Nephron (organoid): ENCODE results near the gene PREB.

Source experiments
- H3K27ac Mint-ChIP-seq, 3 experiments: 2 replicates each; pipeline ENCODE4 v1.8.0; 2020; ENCODE audit warnings: mixed read lengths in 3 of 3, mild to moderate bottlenecking in 2 of 3, moderate library complexity in 1 of 3
- H3K27me3 Mint-ChIP-seq: 2 replicates; pipeline ENCODE4 v1.8.0; 2021; ENCODE audit warnings: low read depth, mild to moderate bottlenecking, moderate library complexity, mixed read lengths
- H3K36me3 Mint-ChIP-seq: 2 replicates; pipeline ENCODE4 v1.8.0; 2020; ENCODE audit warnings: low read depth, mixed read lengths
- H3K4me1 Mint-ChIP-seq: 2 replicates; pipeline ENCODE4 v1.8.0; 2020; ENCODE audit warnings: mixed read lengths
- H3K4me3 Mint-ChIP-seq, 3 experiments: 2 replicates each; pipeline ENCODE4 v1.8.0; 2020; ENCODE audit warnings: mild to moderate bottlenecking in 3 of 3, mixed read lengths in 3 of 3, moderate library complexity in 2 of 3
- H3K9me3 Mint-ChIP-seq: 2 replicates; pipeline ENCODE4 v1.8.0; 2020; ENCODE audit warnings: mixed read lengths
- TF ChIP-seq, protein P1 (sequence below), 3 experiments: fragments of 200-600 bp; sonication (generic); IDR thresholded peaks; one replicate each; pipeline ENCODE4 v1.5.0; 2021; ENCODE audit warnings: antibody characterized with exemption in 3 of 3; ENCODE audit not compliant: unreplicated experiment in 3 of 3

The PREB gene

GRCh38 chr2:27084297-27085061 is 50.0 kb downstream of the PREB start:
- H3K4me1 Mint-ChIP-seq: peaks cover 55% of the 10 kb centered on the region
- peaks cover 7% of the 10 kb centered on the region for H3K36me3 Mint-ChIP-seq
- TF ChIP-seq, protein P1, sequence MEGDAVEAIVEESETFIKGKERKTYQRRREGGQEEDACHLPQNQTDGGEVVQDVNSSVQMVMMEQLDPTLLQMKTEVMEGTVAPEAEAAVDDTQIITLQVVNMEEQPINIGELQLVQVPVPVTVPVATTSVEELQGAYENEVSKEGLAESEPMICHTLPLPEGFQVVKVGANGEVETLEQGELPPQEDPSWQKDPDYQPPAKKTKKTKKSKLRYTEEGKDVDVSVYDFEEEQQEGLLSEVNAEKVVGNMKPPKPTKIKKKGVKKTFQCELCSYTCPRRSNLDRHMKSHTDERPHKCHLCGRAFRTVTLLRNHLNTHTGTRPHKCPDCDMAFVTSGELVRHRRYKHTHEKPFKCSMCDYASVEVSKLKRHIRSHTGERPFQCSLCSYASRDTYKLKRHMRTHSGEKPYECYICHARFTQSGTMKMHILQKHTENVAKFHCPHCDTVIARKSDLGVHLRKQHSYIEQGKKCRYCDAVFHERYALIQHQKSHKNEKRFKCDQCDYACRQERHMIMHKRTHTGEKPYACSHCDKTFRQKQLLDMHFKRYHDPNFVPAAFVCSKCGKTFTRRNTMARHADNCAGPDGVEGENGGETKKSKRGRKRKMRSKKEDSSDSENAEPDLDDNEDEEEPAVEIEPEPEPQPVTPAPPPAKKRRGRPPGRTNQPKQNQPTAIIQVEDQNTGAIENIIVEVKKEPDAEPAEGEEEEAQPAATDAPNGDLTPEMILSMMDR (IDR thresholded peaks at IDR 0.05; ENCODE audit: unreplicated experiment in 3 of 3): no peak
- H3K27ac Mint-ChIP-seq: peak overlapping the region in 2 of 3 experiments; percentile 27 to 41
- H3K27me3 Mint-ChIP-seq: peaks cover 16% of the 10 kb centered on the region
- no peaks in the 10 kb centered on the region for H3K9me3 Mint-ChIP-seq
- peak overlapping the region; percentile 56 to 84 (median 72) for H3K4me3 Mint-ChIP-seq

DNA sequence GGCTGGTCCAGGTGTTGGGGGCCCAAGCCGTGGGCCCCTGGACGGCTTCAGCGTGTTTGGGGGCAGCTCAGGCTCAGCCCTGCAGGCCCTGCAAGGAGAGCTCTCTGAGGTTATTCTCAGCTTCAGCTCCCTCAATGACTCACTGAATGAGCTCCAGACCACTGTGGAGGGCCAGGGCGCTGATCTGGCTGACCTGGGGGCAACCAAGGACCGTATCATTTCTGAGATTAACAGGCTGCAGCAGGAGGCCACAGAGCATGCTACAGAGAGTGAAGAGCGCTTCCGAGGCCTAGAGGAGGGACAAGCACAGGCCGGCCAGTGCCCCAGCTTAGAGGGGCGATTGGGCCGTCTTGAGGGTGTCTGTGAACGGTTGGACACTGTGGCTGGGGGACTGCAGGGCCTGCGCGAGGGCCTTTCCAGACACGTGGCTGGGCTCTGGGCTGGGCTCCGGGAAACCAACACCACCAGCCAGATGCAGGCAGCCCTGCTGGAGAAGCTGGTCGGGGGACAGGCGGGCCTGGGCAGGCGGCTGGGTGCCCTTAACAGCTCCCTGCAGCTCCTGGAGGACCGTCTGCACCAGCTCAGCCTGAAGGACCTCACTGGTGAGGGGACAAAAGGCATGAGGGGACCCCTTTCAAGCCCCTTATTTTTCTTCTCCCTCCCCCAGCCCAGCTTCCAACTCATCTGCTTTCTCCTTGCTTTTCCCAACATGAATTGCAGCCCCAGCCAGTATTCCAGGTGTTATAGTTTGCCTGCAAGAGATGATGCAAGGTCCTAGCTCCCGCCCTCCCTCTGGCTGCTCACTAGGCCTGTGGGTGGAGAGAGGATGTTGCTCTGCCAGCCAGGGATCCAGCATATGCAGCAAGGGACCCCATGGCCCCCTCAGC is 50.8 kb downstream of the PREB start:
- H3K4me1 Mint-ChIP-seq: peaks cover 55% of the 10 kb centered on the region
- peak overlapping the region in 2 of 3 experiments; percentile 5 to 27 for H3K27ac Mint-ChIP-seq
- H3K27me3 Mint-ChIP-seq: peaks cover 14% of the 10 kb centered on the region
- TF ChIP-seq, protein P1 (IDR thresholded peaks at IDR 0.05; ENCODE audit: unreplicated experiment in 3 of 3): no peak
- H3K36me3 Mint-ChIP-seq: peaks cover 7% of the 10 kb centered on the region
- H3K4me3 Mint-ChIP-seq: peak overlapping the region; percentile 39 to 61 (median 56)
- no peaks in the 10 kb centered on the region for H3K9me3 Mint-ChIP-seq

DNA sequence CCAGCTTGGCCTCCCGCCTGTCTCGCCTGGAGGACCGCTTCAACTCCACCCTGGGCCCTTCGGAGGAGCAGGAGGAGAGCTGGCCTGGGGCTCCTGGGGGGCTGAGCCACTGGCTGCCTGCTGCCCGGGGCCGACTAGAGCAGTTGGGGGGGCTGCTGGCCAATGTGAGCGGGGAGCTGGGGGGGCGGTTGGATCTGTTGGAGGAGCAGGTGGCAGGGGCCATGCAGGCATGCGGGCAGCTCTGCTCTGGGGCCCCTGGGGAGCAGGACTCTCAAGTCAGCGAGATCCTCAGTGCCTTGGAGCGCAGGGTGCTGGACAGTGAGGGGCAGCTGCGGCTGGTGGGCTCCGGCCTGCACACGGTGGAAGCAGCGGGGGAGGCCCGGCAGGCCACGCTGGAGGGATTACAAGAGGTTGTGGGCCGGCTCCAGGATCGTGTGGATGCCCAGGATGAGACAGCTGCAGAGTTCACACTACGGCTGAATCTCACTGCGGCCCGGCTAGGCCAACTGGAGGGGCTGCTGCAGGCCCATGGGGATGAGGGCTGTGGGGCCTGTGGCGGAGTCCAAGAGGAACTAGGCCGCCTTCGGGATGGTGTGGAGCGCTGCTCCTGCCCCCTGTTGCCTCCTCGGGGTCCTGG is 51.5 kb downstream of the PREB start:
- TF ChIP-seq, protein P1 (IDR thresholded peaks at IDR 0.05; ENCODE audit: unreplicated experiment in 3 of 3): no peak
- Mint-ChIP-seq H3K4me1 (peaks cover 62% of the 10 kb centered on the region), H3K9me3 (no peaks in the 10 kb centered on the region), H3K27ac (no peak overlapping the region), H3K27me3 (peaks cover 9% of the 10 kb centered on the region), H3K36me3 (peaks cover 7% of the 10 kb centered on the region), H3K4me3 (peak overlapping the region in 2 of 3 experiments; percentile 21 to 42)

GRCh38 chr2:27081984-27082772 is 52.3 kb downstream of the PREB start:
- no peak overlapping the region for H3K4me3 Mint-ChIP-seq
- peaks cover 61% of the 10 kb centered on the region for H3K4me1 Mint-ChIP-seq

More at GRCh38 chr2:27081984-27082772, 52.3 kb downstream of the PREB start:
- Mint-ChIP-seq H3K36me3 (peaks cover 7% of the 10 kb centered on the region), H3K9me3 (no peaks in the 10 kb centered on the region), H3K27ac (no peak overlapping the region), H3K27me3 (peaks cover 7% of the 10 kb centered on the region)
- TF ChIP-seq, protein P1 (IDR thresholded peaks at IDR 0.05; ENCODE audit: unreplicated experiment in 3 of 3): no peak
